Muscle of arm (tissue), 12 donors: Measurements from ENCODE around the gene WNT11. TPM values are rescaled to one million over a fixed set of nuclear protein-coding genes. Genes with fewer than 3 reads are reported as not detected.

Source experiments
- DNase-seq: peaks from one replicate; pipeline ENCODE4 v3.0.0-alpha.2; 2013
- polyA plus RNA-seq, 12 donors: library from polyadenylated mRNA; unstranded; fragments of 120-200 nt; gene quantifications; one replicate each; pipeline ENCODE4 v1.2.1, GENCODE V29; 2013; ENCODE audit not compliant: insufficient read length in 12 of 12

WNT11 gene
- polyA plus RNA-seq, 12 donors: 6.4 to 22.9 (median 14.8) TPM; not detected in 1

- DNase-seq: no peak
Observed at GRCh38 chr11:76181371-76181770, 24.9 kb downstream of the WNT11 start.

DNA sequence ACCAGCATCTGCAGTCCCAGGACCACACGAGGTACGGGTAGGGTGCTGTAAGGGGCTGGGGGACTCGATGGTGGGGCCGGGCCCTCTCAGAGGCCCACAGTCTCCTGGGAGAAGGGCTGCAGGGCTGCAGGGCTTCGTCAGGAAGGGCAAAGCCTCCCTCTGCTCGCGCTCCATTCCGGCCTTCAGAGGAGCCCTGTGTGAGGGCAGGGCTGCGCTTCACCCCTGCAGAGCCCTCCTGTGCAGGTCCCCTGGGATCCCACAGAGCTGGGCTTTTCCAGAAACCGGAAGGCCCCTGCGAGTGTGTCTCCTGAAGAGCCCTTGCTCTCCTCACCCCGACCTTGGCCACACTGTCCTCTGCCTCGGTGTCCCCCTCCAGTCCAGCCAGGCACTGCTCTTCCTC is 27.2 kb downstream of the WNT11 start:
- DNase-seq: no peak

GRCh38 chr11:76177250-76177686 is 29.0 kb downstream of the WNT11 start:
- no peak for DNase-seq

DNA sequence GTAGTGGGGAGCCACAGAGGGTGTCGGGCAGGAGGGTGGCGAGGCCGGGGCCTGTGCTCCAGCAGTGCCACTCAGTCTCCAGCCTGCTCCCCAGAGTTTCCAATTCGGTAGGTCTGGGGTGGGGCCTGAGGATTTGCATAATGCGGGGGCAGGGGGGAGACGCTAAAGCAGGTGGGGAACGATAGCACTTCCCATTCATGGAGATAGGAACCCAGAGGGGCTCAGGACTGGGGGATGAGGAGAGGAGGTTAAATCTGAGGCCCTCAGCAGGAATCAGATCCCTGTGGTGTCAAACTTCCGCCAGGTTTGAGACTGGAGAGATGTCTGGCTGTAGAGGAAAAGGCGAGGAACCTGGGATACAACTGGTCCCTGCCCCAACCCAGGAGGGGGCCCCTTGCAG is 29.8 kb downstream of the WNT11 start:
- DNase-seq: no peak

DNA sequence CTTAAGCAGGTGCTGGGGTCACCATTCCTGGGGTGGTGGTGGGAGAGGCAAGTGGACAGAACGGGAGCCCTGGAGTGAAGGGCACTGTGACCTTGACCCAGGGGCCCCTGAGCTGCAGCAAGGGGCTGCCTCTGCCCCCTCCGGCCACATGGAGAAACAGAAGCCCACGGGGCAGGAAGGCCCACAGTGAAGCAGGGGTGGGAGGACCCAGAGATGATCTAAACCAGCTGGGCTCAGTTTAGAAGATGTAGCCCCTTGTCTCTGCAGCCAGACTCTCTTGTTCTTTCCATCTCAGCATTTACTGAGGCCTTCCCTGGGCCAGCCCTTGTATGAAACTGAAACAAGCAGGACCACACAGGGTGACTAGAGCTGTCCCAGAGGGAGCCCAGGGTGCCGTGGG is 30.5 kb downstream of the WNT11 start:
- DNase-seq: no peak

DNA sequence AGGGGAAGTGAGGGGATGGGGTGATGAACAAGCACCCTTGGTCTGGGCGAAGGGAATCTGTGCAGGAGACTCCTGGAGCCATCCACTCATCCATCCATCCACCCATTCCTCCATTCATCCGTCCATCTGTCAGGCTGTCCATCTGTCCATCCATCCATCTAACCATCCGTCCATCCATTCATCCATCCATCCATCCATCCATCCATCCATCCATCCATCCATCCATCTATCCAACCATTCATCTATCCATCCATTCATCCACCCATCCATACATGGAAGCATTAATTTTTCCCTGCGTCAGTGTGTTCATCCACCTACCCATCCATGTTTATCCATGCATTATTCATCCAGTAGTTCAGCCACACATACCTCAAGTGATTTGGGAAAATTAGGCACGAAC is 32.0 kb downstream of the WNT11 start:
- no peak for DNase-seq

DNA sequence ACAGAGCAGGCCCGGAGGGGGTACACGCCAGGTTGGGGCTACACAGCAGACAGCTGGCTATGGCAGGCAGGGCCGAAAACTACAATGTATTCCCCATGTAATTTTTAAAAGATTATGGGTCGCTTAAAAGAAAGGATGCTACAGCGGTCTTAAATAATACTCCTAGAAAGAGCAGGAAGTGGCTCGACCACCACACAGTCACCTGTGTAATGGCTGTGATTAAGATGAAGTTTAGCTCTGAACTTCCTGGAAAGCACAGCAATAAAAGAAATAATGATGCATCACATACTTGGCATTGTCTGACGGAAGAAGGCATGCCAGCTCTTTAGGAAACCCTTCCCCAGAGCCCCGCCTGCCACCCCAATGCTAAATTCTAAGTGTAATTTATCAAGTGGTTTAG is 32.6 kb downstream of the WNT11 start:
- DNase-seq: no peak

DNA sequence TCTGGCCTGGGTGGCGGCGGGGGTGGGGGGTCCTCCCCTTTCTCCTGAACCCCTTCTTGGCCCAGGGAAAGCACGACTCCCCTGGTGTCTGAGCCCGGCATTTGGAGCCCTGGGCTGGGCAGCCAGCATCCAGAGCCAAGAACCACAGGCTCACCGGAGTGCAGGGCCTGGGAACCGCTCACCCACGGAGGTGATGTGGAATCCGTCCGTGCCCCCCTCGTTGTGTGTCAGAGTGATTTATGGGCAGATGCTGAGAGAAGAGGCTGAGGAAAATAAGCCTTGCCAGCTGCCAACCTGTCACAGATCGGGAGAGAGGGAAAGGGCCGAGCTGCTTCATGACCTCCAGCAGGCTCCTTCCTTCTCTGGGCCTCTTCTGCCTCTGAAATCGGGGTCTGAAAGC is 33.7 kb downstream of the WNT11 start:
- DNase-seq: no peak

DNA sequence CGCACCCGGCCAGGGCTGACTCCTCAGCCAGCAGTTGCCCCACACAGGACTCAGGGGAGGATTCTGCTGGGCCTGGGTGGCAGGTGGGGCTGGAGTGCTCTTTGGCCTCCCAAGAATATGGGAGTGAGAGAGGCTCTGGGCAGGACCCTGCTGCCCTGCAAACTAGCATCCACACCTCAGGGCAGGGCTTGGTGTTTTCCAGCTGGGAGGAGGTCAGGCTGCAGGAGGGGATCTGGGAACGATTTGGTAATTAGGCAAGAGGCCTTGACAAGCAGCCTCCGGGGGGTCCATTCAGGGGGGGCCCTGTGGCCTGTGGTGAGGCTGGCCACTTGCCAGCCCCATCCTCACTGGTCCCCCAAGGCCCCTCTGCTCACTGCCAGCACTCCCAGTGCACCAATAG is 35.8 kb downstream of the WNT11 start:
- DNase-seq: no peak

- DNase-seq: no peak
Observed at GRCh38 chr11:76169473-76169896, 36.8 kb downstream of the WNT11 start.

- no peak for DNase-seq
Observed at GRCh38 chr11:76167590-76167989, 38.7 kb downstream of the WNT11 start.

GRCh38 chr11:76166314-76166713 is 40.0 kb downstream of the WNT11 start:
- no peak for DNase-seq

- DNase-seq: no peak
Observed at GRCh38 chr11:76164861-76165751, 41.2 kb downstream of the WNT11 start.

GRCh38 chr11:76164081-76164480 is 42.2 kb downstream of the WNT11 start:
- DNase-seq: no peak

GRCh38 chr11:76163289-76163880 is 42.9 kb downstream of the WNT11 start:
- DNase-seq: no peak

- DNase-seq: no peak
Observed at GRCh38 chr11:76162336-76163288, 43.7 kb downstream of the WNT11 start.

DNA sequence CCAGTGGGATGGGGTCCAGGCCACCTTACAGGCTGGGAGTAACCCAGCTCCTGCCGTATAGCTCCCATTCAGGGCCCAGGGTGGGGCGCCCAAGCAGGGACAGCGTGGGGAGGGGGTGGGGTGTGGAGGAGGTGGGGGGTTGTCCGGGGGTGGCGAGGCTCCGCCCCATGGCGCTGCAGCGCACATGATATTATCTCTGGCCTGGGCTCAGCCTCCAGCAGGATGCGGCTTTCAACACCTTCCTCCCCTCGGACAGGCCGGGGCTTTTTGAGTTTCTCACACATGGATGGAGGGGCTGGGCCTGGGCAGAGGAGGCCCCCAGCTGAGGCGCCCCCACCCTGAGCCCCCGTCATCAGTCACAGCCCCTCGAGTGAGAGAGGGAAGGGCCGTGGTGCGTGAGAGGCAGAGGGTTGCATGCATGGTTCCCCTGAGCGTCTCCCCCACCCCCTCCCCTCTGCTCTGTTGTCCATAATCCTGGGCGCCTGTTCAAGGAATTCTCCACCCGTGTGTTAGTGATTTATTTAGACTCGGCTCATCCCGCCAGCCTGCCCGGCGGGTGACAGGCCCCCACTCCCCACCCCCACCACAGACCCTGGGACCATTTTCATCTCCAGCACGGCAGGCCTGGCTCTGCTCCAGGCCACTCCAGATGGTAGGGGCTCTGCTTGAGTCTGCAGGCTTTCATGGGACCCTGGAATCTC is 44.9 kb downstream of the WNT11 start:
- DNase-seq: peak; percentile 60

- DNase-seq: no peak
Observed at GRCh38 chr11:76160856-76161255, 45.4 kb downstream of the WNT11 start.

- no peak for DNase-seq
Observed at GRCh38 chr11:76159983-76160661, 46.2 kb downstream of the WNT11 start.

DNA sequence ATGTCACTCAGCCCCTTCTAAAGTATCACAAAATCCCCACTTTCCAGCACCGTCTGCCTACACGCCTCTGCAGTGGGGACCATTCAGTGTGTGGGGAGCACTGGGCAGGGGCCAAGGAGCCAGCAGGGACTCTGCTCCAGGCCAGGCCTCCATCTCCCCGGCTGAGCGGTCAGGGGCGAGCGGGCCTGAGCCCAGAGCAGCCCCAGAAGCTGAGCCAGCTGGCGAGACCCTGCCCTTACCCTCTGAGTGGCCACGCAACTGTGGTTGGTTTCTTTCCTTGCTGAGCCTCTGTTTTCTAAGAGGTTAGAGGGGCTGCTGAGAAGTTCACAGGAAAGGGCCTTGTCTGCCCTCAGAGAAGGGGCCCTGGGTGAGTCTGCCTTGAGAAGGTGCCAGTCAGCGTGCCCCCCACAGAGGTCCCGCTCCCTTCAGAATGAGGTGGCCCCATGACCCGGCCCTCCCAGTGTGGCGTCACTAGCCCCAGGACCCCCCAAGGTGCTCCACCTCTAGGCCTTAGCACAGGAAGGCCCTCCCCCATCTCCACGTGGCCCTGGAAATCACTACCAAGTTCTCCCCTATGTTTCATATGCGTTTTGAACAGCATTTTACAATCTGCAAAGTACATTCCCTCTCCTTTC is 46.9 kb downstream of the WNT11 start:
- no peak for DNase-seq
